IMR-90 (cell line): ENCODE results near the gene PGC. TPM values are rescaled to one million over a fixed set of nuclear protein-coding genes. Genes with fewer than 3 reads are reported as not detected.

Experiments used
- ATAC-seq: fragments of 200-7000 bp; cut with Tn5 transposase; 2 replicates; pipeline ENCODE4 v1.9.1; 2020; ENCODE audit warnings: low read depth, mild to moderate bottlenecking, moderate library complexity
- BruUV-seq: library from RNA; stranded (reverse); fragments of 400-500 nt; replicated peaks from 2 replicates; lab custom pipeline; 2021; lab: Mats Ljungman, UMichigan
- CTCF ChIA-PET: fragments of 300-600 bp; formaldehyde crosslinking; extraction: SDS; loops from one replicate; lab custom pipeline; 2021; ENCODE audit warnings: antibody characterized with exemption; lab: Yijun Ruan, JAX
- POLR2A ChIA-PET: fragments of 300-600 bp; sonication (Branson Sonifier 250); formaldehyde crosslinking; loops from one replicate; lab custom pipeline; 2022; ENCODE audit warnings: antibody characterized with exemption; ENCODE audit not compliant: unreplicated experiment; lab: Charles Lee
- DNase-seq: peaks from one replicate; pipeline ENCODE4 v3.0.0; 2013
- H2AFZ ChIP-seq: replicated peaks from 2 replicates; pipeline ENCODE3; 2013; ENCODE audit warnings: low read length, mild to moderate bottlenecking; ENCODE audit not compliant: poor library complexity
- H2AK5ac ChIP-seq: 2 replicates; pipeline ENCODE4 v1.6.1; 2013; ENCODE audit warnings: low read depth, low read length, inconsistent platforms
- H2AK9ac ChIP-seq: replicated peaks from 2 replicates; pipeline ENCODE3; 2013; ENCODE audit warnings: mild to moderate bottlenecking, low read depth, low read length, moderate library complexity; ENCODE audit not compliant: poor library complexity
- H2BK120ac ChIP-seq: 2 replicates; pipeline ENCODE4 v1.6.1; 2013; ENCODE audit warnings: low read depth, low read length, inconsistent platforms
- H2BK15ac ChIP-seq: 3 replicates; pipeline ENCODE4 v1.6.1; 2013; ENCODE audit warnings: low read depth, low read length, inconsistent platforms
- H2BK20ac ChIP-seq: 2 replicates; pipeline ENCODE4 v1.6.1; 2013; ENCODE audit warnings: low read depth, mild to moderate bottlenecking, inconsistent platforms, low read length, moderate library complexity
- H2BK5ac ChIP-seq: 2 replicates; pipeline ENCODE4 v1.6.1; 2013; ENCODE audit warnings: mild to moderate bottlenecking, low read depth, low read length, inconsistent platforms; ENCODE audit not compliant: poor library complexity, severe bottlenecking
- H3K14ac ChIP-seq: replicated peaks from 2 replicates; pipeline ENCODE4 v1.6.1; 2013; ENCODE audit warnings: low read depth, low read length, inconsistent platforms
- H3K18ac ChIP-seq: 2 replicates; pipeline ENCODE4 v1.6.1; 2013; ENCODE audit warnings: low read depth, low read length, control low read depth
- H3K23ac ChIP-seq: 2 replicates; pipeline ENCODE4 v1.6.1; 2013; ENCODE audit warnings: low read depth, low read length, inconsistent platforms
- H3K27ac ChIP-seq: 2 replicates; pipeline ENCODE4 v1.5.1; 2013; ENCODE audit warnings: mild to moderate bottlenecking, control low read depth, low read length; ENCODE audit not compliant: insufficient read depth
- H3K27me3 ChIP-seq: 2 replicates; pipeline ENCODE4 v1.6.1; 2013; ENCODE audit warnings: low read length; ENCODE audit not compliant: control insufficient read depth, insufficient read depth
- H3K36me3 ChIP-seq: 2 replicates; pipeline ENCODE4 v1.6.1; 2013; ENCODE audit warnings: low read length, mixed read lengths; ENCODE audit not compliant: control insufficient read depth, insufficient read depth
- H3K4ac ChIP-seq: 2 replicates; pipeline ENCODE4 v1.6.1; 2013; ENCODE audit warnings: low read depth, low read length, inconsistent platforms
- H3K4me1 ChIP-seq: 2 replicates; pipeline ENCODE4 v1.6.1; 2013; ENCODE audit warnings: low read length, mixed read lengths; ENCODE audit not compliant: control insufficient read depth, insufficient read depth
- H3K4me2 ChIP-seq: 2 replicates; pipeline ENCODE4 v1.6.1; 2013; ENCODE audit warnings: low read depth, mild to moderate bottlenecking, control low read depth, low read length, moderate library complexity
- H3K4me3 ChIP-seq: 2 replicates; pipeline ENCODE4 v1.5.1; 2013; ENCODE audit warnings: low read depth, mild to moderate bottlenecking, control low read depth, low read length, moderate library complexity; ENCODE audit not compliant: insufficient read depth
- H3K56ac ChIP-seq: 2 replicates; pipeline ENCODE4 v1.6.1; 2013; ENCODE audit warnings: low read length, inconsistent platforms; ENCODE audit not compliant: insufficient read depth; ENCODE audit errors: extremely low read depth
- H3K79me1 ChIP-seq, 2 experiments: 2 replicates each; pipeline ENCODE4 v1.6.1; 2013; ENCODE audit warnings: low read length in 2 of 2, inconsistent platforms in 1 of 2, low read depth in 1 of 2
- H3K9ac ChIP-seq: 2 replicates; pipeline ENCODE4 v1.6.1; 2013; ENCODE audit warnings: low read depth, low read length, control low read depth
- H3K9me1 ChIP-seq: 2 replicates; pipeline ENCODE4 v1.6.1; 2013; ENCODE audit warnings: low read length, inconsistent platforms; ENCODE audit not compliant: insufficient read depth
- H3K9me3 ChIP-seq: 2 replicates; pipeline ENCODE4 v1.6.1; 2013; ENCODE audit warnings: low read length; ENCODE audit not compliant: control insufficient read depth, insufficient read depth
- H4K20me1 ChIP-seq: 2 replicates; pipeline ENCODE4 v1.6.1; 2013; ENCODE audit warnings: low read length, inconsistent platforms; ENCODE audit not compliant: insufficient read depth
- H4K5ac ChIP-seq: 2 replicates; pipeline ENCODE4 v1.6.1; 2013; ENCODE audit warnings: mild to moderate bottlenecking, low read depth, low read length, control low read depth
- H4K8ac ChIP-seq, 2 experiments: 2 replicates each; pipeline ENCODE4 v1.6.1; 2013; ENCODE audit warnings: low read depth in 2 of 2, low read length in 2 of 2, control low read depth in 1 of 2, inconsistent platforms in 1 of 2
- H4K91ac ChIP-seq: 2 replicates; pipeline ENCODE4 v1.6.1; 2013; ENCODE audit warnings: low read depth, low read length, inconsistent platforms; ENCODE audit not compliant: insufficient read depth
- BHLHE40 ChIP-seq: fragments of 150-350 bp; IDR thresholded peaks from 2 replicates; pipeline ENCODE4 v1.6.1; 2016; ENCODE audit warnings: mild to moderate bottlenecking, low read depth, low read length
- CEBPB ChIP-seq: IDR thresholded peaks from 2 replicates; pipeline ENCODE4 v1.6.1; 2012; ENCODE audit warnings: low read depth, low read length, improper control_type of control experiment
- CHD1 ChIP-seq: IDR thresholded peaks from 2 replicates; pipeline ENCODE4 v1.6.1; 2012; ENCODE audit warnings: low read depth, low read length, improper control_type of control experiment
- FOS ChIP-seq: fragments of 150-350 bp; IDR thresholded peaks from 2 replicates; pipeline ENCODE4 v1.6.1; 2016; ENCODE audit warnings: low read depth, low read length
- MAFK ChIP-seq: IDR thresholded peaks from 2 replicates; pipeline ENCODE4 v1.6.1; 2012; ENCODE audit warnings: low read depth, low read length, improper control_type of control experiment
- MAZ ChIP-seq: IDR thresholded peaks from 2 replicates; pipeline ENCODE4 v1.6.1; 2012; ENCODE audit warnings: low read depth, mild to moderate bottlenecking, low read length, improper control_type of control experiment, moderate library complexity, borderline replicate concordance
- MXI1 ChIP-seq: IDR thresholded peaks from 2 replicates; pipeline ENCODE4 v1.6.1; 2012; ENCODE audit warnings: low read depth, mild to moderate bottlenecking, low read length, moderate library complexity, borderline replicate concordance
- NFE2L2 ChIP-seq: fragments of 150-350 bp; IDR thresholded peaks from 2 replicates; pipeline ENCODE4 v1.6.1; 2016; ENCODE audit warnings: low read depth, mild to moderate bottlenecking, low read length
- RAD21 ChIP-seq: IDR thresholded peaks from 2 replicates; pipeline ENCODE4 v1.6.1; 2012; ENCODE audit warnings: low read length, improper control_type of control experiment
- RCOR1 ChIP-seq: IDR thresholded peaks from 2 replicates; pipeline ENCODE4 v1.6.1; 2012; ENCODE audit warnings: mild to moderate bottlenecking, low read length, improper control_type of control experiment; ENCODE audit not compliant: insufficient replicate concordance
- RFX5 ChIP-seq: IDR thresholded peaks from 2 replicates; pipeline ENCODE4 v1.8.0; 2012; ENCODE audit warnings: low read depth, mild to moderate bottlenecking, low read length, moderate library complexity
- WGBS, 2 experiments: methylation state at CpG; one replicate each; pipeline versions ENCODE4 v1.1.5 to v1.1.7; 2013; ENCODE audit warnings: missing lambda C conversion rate in 2 of 2; ENCODE audit not compliant: insufficient read length in 1 of 2; ENCODE audit errors: extremely low coverage in 2 of 2; 5-methylcytosine and 5-hydroxymethylcytosine counted together
- dilution Hi-C: fragments of 300-500 bp; cut with HindIII; formaldehyde crosslinking; loops from one replicate; pipeline ENCODE4 v1.14.3; 2018; ENCODE audit warnings: low sequenced_read_pairs; ENCODE audit not compliant: unreplicated experiment
- in situ Hi-C: fragments of 300-500 bp; cut with MboI; formaldehyde crosslinking; loops from 3 replicates; pipeline ENCODE4 v1.14.3; 2019; ENCODE audit warnings: low sequenced_read_pairs, inconsistent platforms, mixed read lengths
- intact Hi-C: fragments of 100-400 bp; cut with micrococcal nuclease; formaldehyde crosslinking; loops from 2 replicates; pipeline ENCODE4 v1.10.0; 2022
- polyA plus RNA-seq, 3 experiments: library from polyadenylated mRNA; depleted of rRNA; stranded (reverse); fragments of >200 nt; gene quantifications; 2 replicates each; pipeline ENCODE4 v1.2.3, GENCODE V29; 2012; ENCODE audit warnings: low replicate concordance in 1 of 3
- total RNA-seq: library from RNA; depleted of rRNA; stranded (reverse); fragments of >200 nt; gene quantifications from 2 replicates; pipeline ENCODE4 v1.2.3, GENCODE V29; 2012
- TF ChIP-seq, protein P1 (sequence below): conservative IDR thresholded peaks from 2 replicates; pipeline ENCODE4 v1.5.1; 2012; ENCODE audit warnings: mild to moderate bottlenecking, low read depth, low read length, improper control_type of control experiment
- TF ChIP-seq, protein P2 (sequence below): fragments of 150-350 bp; IDR thresholded peaks from 2 replicates; pipeline ENCODE4 v1.6.1; 2017; ENCODE audit warnings: mild to moderate bottlenecking, antibody characterized with exemption, low read length, low read depth

Gene PGC
- total and polyA plus RNA-seq, 2 of the 4 experiments (the other 2 are of a cell fraction) = not detected

DNA sequence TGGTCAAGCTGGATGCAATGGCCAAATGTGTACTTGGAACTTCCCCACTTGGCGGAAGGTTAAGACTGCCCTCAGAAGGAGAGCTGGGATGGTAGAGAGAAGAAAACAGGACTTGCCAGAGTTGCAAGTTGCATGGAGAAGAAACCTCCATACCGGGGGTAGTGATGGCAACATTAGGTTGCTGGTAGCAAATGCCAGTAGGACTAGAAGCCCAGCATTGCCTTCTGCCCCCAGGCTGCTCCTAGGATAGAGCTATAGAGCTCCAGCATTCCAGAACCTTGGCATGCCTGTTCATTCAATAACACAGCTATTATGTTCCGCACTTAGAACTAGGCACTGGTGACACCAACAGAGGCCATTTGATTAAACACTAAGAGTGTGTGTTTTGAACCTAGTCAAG is 38.3 kb downstream of the PGC start:
- H3K18ac ChIP-seq = no peak overlapping the region
- in situ Hi-C loops (no loop called here), intact Hi-C loops (no loop called here), dilution Hi-C loops (no loop called here)
- ATAC-seq (no peak), DNase-seq (no peak)
- ChIA-PET POLR2A (no interaction called here), CTCF (interaction anchor here (0.8 kb wide), 1 partner anchor 77 kb away, joined by 3 read pairs; no protein-coding TSS in a partner anchor)
- H2BK120ac ChIP-seq = no peak overlapping the region
- H4K91ac ChIP-seq = no peak overlapping the region
- H3K27ac ChIP-seq = no peak overlapping the region
- H3K4me2 ChIP-seq = no peak overlapping the region
- H3K36me3 ChIP-seq = no peaks in the 10 kb centered on the region
- no peak overlapping the region for H2BK5ac ChIP-seq
- H4K8ac ChIP-seq = no peak overlapping the region
- BruUV-seq = no TSS peak
- H3K9ac ChIP-seq = no peak overlapping the region
- H3K4me1 ChIP-seq = peaks cover 27% of the 10 kb centered on the region
- no peak overlapping the region for H4K5ac ChIP-seq
- no peak overlapping the region for H2AFZ ChIP-seq
- H3K27me3 ChIP-seq = no peaks in the 10 kb centered on the region
- WGBS, 2 experiments = no CpG with 5 or more reads among the region's 3 CpGs
- H3K9me1 ChIP-seq = peaks cover 9% of the 10 kb centered on the region
- H3K14ac ChIP-seq = no peak overlapping the region
- no peak overlapping the region for H2BK15ac ChIP-seq
- H2BK20ac ChIP-seq = no peak overlapping the region
- H3K9me3 ChIP-seq = no peaks in the 10 kb centered on the region
- H3K56ac ChIP-seq = no peak overlapping the region
- peaks cover 6% of the 10 kb centered on the region; the same call in 1 of the 2 replicates for H4K20me1 ChIP-seq
- H2AK9ac ChIP-seq = no peak overlapping the region
- no peak overlapping the region for H2AK5ac ChIP-seq
- H3K4me3 ChIP-seq = no peak overlapping the region
- H3K4ac ChIP-seq = no peak overlapping the region
- 0 out of 4 replicates have a peak, but pooled peaks cover 0 to 3% of the 10 kb centered on the region in 2 experiments for H3K79me1 ChIP-seq
- H3K23ac ChIP-seq = no peak overlapping the region
- no peak for TF ChIP-seq MAFK
- TF ChIP-seq RAD21 = no peak
- no peak for TF ChIP-seq RFX5
- TF ChIP-seq FOS = no peak
- no peak for TF ChIP-seq CEBPB
- TF ChIP-seq, protein P1, sequence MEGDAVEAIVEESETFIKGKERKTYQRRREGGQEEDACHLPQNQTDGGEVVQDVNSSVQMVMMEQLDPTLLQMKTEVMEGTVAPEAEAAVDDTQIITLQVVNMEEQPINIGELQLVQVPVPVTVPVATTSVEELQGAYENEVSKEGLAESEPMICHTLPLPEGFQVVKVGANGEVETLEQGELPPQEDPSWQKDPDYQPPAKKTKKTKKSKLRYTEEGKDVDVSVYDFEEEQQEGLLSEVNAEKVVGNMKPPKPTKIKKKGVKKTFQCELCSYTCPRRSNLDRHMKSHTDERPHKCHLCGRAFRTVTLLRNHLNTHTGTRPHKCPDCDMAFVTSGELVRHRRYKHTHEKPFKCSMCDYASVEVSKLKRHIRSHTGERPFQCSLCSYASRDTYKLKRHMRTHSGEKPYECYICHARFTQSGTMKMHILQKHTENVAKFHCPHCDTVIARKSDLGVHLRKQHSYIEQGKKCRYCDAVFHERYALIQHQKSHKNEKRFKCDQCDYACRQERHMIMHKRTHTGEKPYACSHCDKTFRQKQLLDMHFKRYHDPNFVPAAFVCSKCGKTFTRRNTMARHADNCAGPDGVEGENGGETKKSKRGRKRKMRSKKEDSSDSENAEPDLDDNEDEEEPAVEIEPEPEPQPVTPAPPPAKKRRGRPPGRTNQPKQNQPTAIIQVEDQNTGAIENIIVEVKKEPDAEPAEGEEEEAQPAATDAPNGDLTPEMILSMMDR = no peak
- TF ChIP-seq NFE2L2 = no peak
- TF ChIP-seq, protein P2, sequence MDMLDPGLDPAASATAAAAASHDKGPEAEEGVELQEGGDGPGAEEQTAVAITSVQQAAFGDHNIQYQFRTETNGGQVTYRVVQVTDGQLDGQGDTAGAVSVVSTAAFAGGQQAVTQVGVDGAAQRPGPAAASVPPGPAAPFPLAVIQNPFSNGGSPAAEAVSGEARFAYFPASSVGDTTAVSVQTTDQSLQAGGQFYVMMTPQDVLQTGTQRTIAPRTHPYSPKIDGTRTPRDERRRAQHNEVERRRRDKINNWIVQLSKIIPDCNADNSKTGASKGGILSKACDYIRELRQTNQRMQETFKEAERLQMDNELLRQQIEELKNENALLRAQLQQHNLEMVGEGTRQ = no peak
- no peak for TF ChIP-seq BHLHE40
- TF ChIP-seq CHD1 = no peak
- no peak for TF ChIP-seq RCOR1
- TF ChIP-seq MAZ = no peak
- TF ChIP-seq MXI1 = no peak
